OCI-LY1 (cell line): ENCODE data around the gene VGLL3.

Experiments
- EZH2 ChIP-seq: fragments of 200-600 bp; sonication (generic), shearing (Covaris generic); IDR thresholded peaks from 2 replicates; pipeline ENCODE4 v1.8.0; 2017; ENCODE audit warnings: borderline replicate concordance, mixed run types, mild to moderate bottlenecking, antibody characterized with exemption, low read length, moderate library complexity, mixed read lengths
- TF ChIP-seq, protein P1 (sequence below): fragments of 200-600 bp; sonication (generic), shearing (Covaris generic); IDR thresholded peaks from 2 replicates; pipeline ENCODE4 v1.5.1; 2017; ENCODE audit warnings: mild to moderate bottlenecking, antibody characterized with exemption, low read length, moderate library complexity, mixed read lengths

DNA sequence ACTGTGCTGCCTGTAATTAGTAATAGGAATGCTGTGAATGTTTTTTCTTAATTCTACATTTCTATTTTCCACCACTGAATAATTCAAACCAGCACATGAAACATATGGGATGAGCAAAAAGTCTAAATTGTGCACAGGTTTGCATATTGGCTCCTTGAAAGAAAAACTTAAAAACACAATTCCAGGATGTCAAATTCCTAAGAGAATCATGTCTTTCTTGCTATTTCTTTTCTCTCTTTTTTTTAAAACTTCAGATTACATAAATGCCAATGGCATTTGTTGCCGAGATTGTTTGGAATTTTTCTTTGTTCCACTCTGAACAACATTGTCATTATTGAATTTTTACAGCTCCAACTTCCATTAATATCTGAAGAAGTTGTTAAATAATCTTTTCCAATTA, 60.8 kb downstream of the VGLL3 start:
- TF ChIP-seq, protein P1, sequence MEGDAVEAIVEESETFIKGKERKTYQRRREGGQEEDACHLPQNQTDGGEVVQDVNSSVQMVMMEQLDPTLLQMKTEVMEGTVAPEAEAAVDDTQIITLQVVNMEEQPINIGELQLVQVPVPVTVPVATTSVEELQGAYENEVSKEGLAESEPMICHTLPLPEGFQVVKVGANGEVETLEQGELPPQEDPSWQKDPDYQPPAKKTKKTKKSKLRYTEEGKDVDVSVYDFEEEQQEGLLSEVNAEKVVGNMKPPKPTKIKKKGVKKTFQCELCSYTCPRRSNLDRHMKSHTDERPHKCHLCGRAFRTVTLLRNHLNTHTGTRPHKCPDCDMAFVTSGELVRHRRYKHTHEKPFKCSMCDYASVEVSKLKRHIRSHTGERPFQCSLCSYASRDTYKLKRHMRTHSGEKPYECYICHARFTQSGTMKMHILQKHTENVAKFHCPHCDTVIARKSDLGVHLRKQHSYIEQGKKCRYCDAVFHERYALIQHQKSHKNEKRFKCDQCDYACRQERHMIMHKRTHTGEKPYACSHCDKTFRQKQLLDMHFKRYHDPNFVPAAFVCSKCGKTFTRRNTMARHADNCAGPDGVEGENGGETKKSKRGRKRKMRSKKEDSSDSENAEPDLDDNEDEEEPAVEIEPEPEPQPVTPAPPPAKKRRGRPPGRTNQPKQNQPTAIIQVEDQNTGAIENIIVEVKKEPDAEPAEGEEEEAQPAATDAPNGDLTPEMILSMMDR, result no peak
- TF ChIP-seq EZH2, result no peak
